ENCODE results near the gene TXLNB.
"Not testable (repeated sequence)": the region's sequence is repeated elsewhere in the genome, so short reads cannot be mapped to it uniquely, and the experiment has no call there.

Gene TXLNB

GRCh38 chr6:139235661-139236060 lies 56.1 kb downstream of the TXLNB start:
- no peak overlapping the region for H3K4me3 ChIP-seq (ENCODE audit: low read length)
- no peak for DNase-seq (ENCODE audit: low read depth)
- TF ChIP-seq, protein P1, sequence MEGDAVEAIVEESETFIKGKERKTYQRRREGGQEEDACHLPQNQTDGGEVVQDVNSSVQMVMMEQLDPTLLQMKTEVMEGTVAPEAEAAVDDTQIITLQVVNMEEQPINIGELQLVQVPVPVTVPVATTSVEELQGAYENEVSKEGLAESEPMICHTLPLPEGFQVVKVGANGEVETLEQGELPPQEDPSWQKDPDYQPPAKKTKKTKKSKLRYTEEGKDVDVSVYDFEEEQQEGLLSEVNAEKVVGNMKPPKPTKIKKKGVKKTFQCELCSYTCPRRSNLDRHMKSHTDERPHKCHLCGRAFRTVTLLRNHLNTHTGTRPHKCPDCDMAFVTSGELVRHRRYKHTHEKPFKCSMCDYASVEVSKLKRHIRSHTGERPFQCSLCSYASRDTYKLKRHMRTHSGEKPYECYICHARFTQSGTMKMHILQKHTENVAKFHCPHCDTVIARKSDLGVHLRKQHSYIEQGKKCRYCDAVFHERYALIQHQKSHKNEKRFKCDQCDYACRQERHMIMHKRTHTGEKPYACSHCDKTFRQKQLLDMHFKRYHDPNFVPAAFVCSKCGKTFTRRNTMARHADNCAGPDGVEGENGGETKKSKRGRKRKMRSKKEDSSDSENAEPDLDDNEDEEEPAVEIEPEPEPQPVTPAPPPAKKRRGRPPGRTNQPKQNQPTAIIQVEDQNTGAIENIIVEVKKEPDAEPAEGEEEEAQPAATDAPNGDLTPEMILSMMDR (IDR thresholded peaks at IDR 0.05; ENCODE audit: insufficient read depth, low read depth, low read length, missing control alignments), result no peak

DNA sequence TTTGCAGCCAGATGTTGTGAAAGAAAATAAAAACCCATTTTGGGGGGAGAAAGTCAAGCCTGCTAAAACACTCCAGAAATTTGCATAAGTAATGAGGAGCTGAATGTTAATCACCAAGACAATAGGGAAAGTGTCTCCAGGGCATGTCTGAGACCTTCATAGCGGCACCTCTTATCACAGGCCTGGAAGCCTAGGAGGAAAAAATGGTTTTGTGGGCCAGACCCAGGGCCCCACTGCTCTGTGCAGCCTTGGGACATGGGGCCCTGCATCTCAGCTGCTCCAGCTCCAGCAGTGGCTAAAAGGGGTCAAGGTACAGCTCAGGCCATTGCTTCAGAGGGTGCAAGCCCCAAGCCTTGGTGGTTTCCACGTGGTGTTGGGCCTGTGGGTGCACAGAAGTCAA lies 57.6 kb downstream of the TXLNB start:
- DNase-seq (ENCODE audit: low read depth); H3K4me3 ChIP-seq (ENCODE audit: low read length): not testable (repeated sequence)

- DNase-seq (ENCODE audit: low read depth), result peak; percentile 41
- TF ChIP-seq, protein P1 (IDR thresholded peaks at IDR 0.05; ENCODE audit: insufficient read depth, low read depth, low read length, missing control alignments), result no peak
These were observed 60.6 kb downstream of the TXLNB start for GRCh38 chr6:139231206-139231605.

DNA sequence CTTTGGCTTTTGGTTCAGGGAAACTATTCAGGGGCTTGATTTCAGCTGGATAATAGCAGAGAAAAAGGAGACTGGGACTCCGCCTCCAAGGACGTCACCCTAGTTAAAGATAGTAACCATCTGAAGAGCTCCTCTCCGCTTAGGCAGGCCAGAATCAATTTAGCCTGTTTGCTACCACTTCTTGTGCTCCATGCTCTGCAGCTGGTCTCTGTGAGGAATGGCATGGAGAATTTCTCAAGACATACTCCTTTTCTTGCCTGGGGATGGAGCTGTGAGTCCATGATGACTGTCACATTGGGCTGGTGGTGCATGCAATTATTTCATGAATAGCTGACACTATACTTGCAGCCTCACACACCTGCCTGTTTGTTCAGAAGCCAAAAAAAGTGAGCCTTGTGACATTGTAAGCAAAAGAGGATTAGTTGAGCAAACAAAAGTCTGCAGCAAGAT lies 61.4 kb downstream of the TXLNB start:
- no peak overlapping the region for H3K4me3 ChIP-seq (ENCODE audit: low read length)
- TF ChIP-seq, protein P1 (IDR thresholded peaks at IDR 0.05; ENCODE audit: insufficient read depth, low read depth, low read length, missing control alignments), result peak; percentile 45
- peak; percentile 60 for DNase-seq (ENCODE audit: low read depth)

More at GRCh38 chr6:139231206-139231605, 60.6 kb downstream of the TXLNB start:
- H3K4me3 ChIP-seq (ENCODE audit: low read length), result no peak overlapping the region

- not testable (repeated sequence) for H3K4me3 ChIP-seq (ENCODE audit: low read length); DNase-seq (ENCODE audit: low read depth)
These were observed 63.4 kb downstream of the TXLNB start for GRCh38 chr6:139228387-139228786.

DNA sequence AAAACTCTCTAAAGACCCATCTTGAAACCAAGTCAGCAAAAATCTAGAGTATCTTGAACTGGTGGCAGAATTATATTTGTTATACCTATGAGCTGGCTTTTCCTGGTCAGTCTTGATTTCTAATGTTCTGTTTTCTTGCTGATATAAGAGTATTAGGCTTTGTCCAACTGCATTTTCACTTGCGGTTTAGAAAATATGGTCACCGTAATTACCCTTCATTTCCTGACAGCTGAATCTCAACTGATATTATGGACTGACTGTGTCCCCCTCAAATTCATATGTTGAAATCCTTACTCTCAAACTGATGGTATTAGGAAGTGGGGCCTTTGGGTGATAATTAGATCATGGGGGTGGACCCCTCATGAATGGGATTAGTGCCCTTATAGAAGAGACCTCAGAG lies 72.1 kb downstream of the TXLNB start:
- no peak overlapping the region for H3K4me3 ChIP-seq (ENCODE audit: low read length)
- TF ChIP-seq, protein P1 (IDR thresholded peaks at IDR 0.05; ENCODE audit: insufficient read depth, low read depth, low read length, missing control alignments), result no peak
- DNase-seq (ENCODE audit: low read depth), result no peak

DNA sequence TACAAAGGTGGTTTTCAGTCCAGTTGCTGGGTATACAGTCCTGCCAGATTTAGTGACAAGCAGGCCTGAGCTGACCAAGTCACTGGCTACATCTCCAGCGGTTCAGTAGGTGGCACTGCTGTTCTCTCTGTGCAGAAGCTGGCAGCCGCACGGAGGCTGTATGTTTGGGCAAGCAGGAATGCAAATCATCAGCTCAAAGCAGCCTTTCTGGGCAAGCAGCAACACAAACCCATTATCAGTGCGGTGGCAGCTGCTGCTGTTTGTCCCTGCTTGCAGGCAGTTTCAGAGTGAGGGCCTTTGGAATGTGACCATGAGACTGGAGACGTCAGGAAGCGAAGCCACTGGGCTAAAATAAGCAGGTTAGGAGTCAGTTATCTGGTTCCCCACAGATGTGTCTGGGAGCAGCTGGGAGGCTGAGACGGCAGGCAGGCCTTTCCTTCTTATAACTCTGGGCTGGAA lies 72.5 kb downstream of the TXLNB start:
- TF ChIP-seq, protein P1 (IDR thresholded peaks at IDR 0.05; ENCODE audit: insufficient read depth, low read depth, low read length, missing control alignments), result peak; percentile 96
- peak; percentile 93 for DNase-seq (ENCODE audit: low read depth)
- H3K4me3 ChIP-seq (ENCODE audit: low read length), result no peak overlapping the region

- not testable (repeated sequence) for H3K4me3 ChIP-seq (ENCODE audit: low read length); DNase-seq (ENCODE audit: low read depth)
These were observed 79.3 kb downstream of the TXLNB start for GRCh38 chr6:139212460-139212859.

DNA sequence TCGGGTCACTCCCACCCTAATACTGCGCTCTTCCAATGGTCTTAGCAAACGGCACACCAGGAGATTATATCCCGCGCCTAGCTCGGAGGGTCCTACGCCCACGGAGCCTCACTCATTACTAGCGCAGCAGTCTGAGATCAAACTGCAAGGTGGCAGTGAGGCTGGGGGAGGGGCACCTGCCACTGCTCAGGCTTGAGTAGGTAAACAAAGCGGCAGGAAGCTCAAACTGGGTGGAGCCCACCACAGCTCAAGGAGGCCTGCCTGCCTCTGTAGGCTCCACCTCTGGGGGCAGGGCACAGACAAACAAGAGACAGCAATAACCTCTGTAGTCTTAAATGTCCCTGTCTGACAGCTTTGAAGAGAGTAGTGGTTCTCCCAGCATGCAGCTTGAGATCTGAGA lies 81.0 kb downstream of the TXLNB start:
- DNase-seq (ENCODE audit: low read depth); H3K4me3 ChIP-seq (ENCODE audit: low read length): not testable (repeated sequence)

Data from epithelial cell of esophagus (primary cell).